HUES48 (cell line): Measurements from ENCODE around the gene ZNF227.

Experiments used
- H3K27ac ChIP-seq: one replicate; pipeline ENCODE4 v1.7.0; 2013; ENCODE audit warnings: low read depth, low read length, inconsistent platforms
- H3K27me3 ChIP-seq: 2 replicates; pipeline ENCODE4 v1.6.1; 2013; ENCODE audit warnings: mild to moderate bottlenecking, low read length; ENCODE audit not compliant: control insufficient read depth, insufficient read depth
- H3K36me3 ChIP-seq: 2 replicates; pipeline ENCODE4 v1.6.1; 2013; ENCODE audit warnings: low read length; ENCODE audit not compliant: control insufficient read depth, insufficient read depth
- H3K4me1 ChIP-seq: 2 replicates; pipeline ENCODE4 v1.6.1; 2013; ENCODE audit warnings: mild to moderate bottlenecking, low read length; ENCODE audit not compliant: control insufficient read depth, insufficient read depth
- H3K4me3 ChIP-seq: 2 replicates; pipeline ENCODE4 v1.5.1; 2013; ENCODE audit warnings: mild to moderate bottlenecking, low read depth, low read length
- H3K9ac ChIP-seq: 2 replicates; pipeline ENCODE4 v1.6.1; 2013; ENCODE audit warnings: mild to moderate bottlenecking, low read depth, low read length, moderate library complexity
- H3K9me3 ChIP-seq: 2 replicates; pipeline ENCODE4 v1.6.1; 2013; ENCODE audit warnings: low read length; ENCODE audit not compliant: control insufficient read depth, insufficient read depth

Gene ZNF227

GRCh38 chr19:44280916-44281315, 68.6 kb downstream of the ZNF227 start:
- peaks cover 38% of the 10 kb centered on the region for H3K9me3 ChIP-seq

GRCh38 chr19:44282846-44283245, 70.5 kb downstream of the ZNF227 start:
- Histone ChIP-seq H3K9ac (no peak overlapping the region), H3K9me3 (peaks cover 32% of the 10 kb centered on the region), H3K4me3 (no peak overlapping the region), H3K27ac (no peak overlapping the region), H3K27me3 (no peaks in the 10 kb centered on the region), H3K36me3 (peaks cover 9% of the 10 kb centered on the region), H3K4me1 (no peaks in the 10 kb centered on the region)

More at GRCh38 chr19:44280916-44281315, 68.6 kb downstream of the ZNF227 start:
- Histone ChIP-seq H3K27me3 (no peaks in the 10 kb centered on the region), H3K27ac (no peak overlapping the region), H3K36me3 (no peaks in the 10 kb centered on the region), H3K4me3 (no peak overlapping the region), H3K9ac (no peak overlapping the region), H3K4me1 (no peaks in the 10 kb centered on the region)

GRCh38 chr19:44284968-44285367, 72.6 kb downstream of the ZNF227 start:
- no peak overlapping the region for H3K9ac ChIP-seq
- H3K36me3 ChIP-seq: peaks cover 24% of the 10 kb centered on the region
- no peaks in the 10 kb centered on the region for H3K4me1 ChIP-seq
- H3K27ac ChIP-seq: no peak overlapping the region
- H3K27me3 ChIP-seq: no peaks in the 10 kb centered on the region
- peaks cover 25% of the 10 kb centered on the region for H3K9me3 ChIP-seq
- H3K4me3 ChIP-seq: no peak overlapping the region
